Peyer's patch (tissue), 4 donors: ENCODE data around the gene GPR78. TPM values are rescaled to one million over a fixed set of nuclear protein-coding genes. Genes with fewer than 3 reads are reported as not detected.

Experiments used
- DNase-seq, 3 donors: peaks; one replicate each; pipeline ENCODE4 v3.0.0-alpha.2; 2017 to 2019
- H3K27ac ChIP-seq, 4 donors: fragments of 200-600 bp; sonication (generic); one replicate each; pipeline ENCODE4 v1.5.1; 2016 to 2019
- H3K27me3 ChIP-seq, 2 donors: fragments of 200-600 bp; sonication (generic); one replicate each; pipeline ENCODE4 v1.5.1; 2019
- H3K36me3 ChIP-seq, 3 donors: fragments of 200-600 bp; sonication (generic); one replicate each; pipeline ENCODE4 v1.5.1; 2016 to 2019
- H3K4me1 ChIP-seq, 4 donors: fragments of 200-600 bp; sonication (generic); one replicate each; pipeline ENCODE4 v1.5.1; 2016 to 2019
- H3K4me3 ChIP-seq, 4 donors: fragments of 200-600 bp; sonication (generic); 1 replicate in 3 of 4; 2 replicates in 1 of 4; pipeline ENCODE4 v1.5.1; 2016 to 2019; ENCODE audit warnings: mild to moderate bottlenecking in 1 of 4
- H3K9me3 ChIP-seq, 4 donors: fragments of 200-600 bp; sonication (generic); one replicate each; pipeline ENCODE4 v1.5.1; 2016 to 2019; ENCODE audit warnings: mild to moderate bottlenecking in 1 of 4
- CTCF ChIP-seq, 6 experiments: fragments of 450-650 bp in 4 of 6; fragments of 200-600 bp in 2 of 6; sonication (generic) in 1 of 6; IDR thresholded peaks; one replicate each; pipeline ENCODE4 v1.5.1; 2017 to 2019; ENCODE audit warnings: antibody characterized with exemption in 6 of 6, mild to moderate bottlenecking in 3 of 6, moderate library complexity in 1 of 6
- POLR2A ChIP-seq, 2 donors: fragments of 450-650 bp; IDR thresholded peaks; one replicate each; pipeline ENCODE4 v1.5.1; 2017; ENCODE audit warnings: antibody characterized with exemption in 2 of 2, mild to moderate bottlenecking in 2 of 2, moderate library complexity in 2 of 2
- total RNA-seq, 4 donors: library from RNA; depleted of rRNA; stranded (reverse); fragments of >200 nt; gene quantifications; one replicate each; pipeline ENCODE4 v1.1.0, GENCODE V29; 2016

GPR78 gene
- total RNA-seq, 4 donors from 2014 or later: not detected

GRCh38 chr4:8543623-8544022 lies 36.6 kb upstream of the GPR78 start:
- Histone ChIP-seq H3K36me3 (no peaks in the 10 kb centered on the region), H3K27me3 (no peaks in the 10 kb centered on the region), H3K4me1 (no peaks in the 10 kb centered on the region), H3K27ac (no peak overlapping the region), H3K4me3 (no peak overlapping the region), H3K9me3 (no peaks in the 10 kb centered on the region)
- no peak for DNase-seq
- TF ChIP-seq POLR2A (IDR thresholded peaks at IDR 0.05): no peak
- TF ChIP-seq CTCF (IDR thresholded peaks at IDR 0.05): no peak

- Histone ChIP-seq H3K27me3 (no peaks in the 10 kb centered on the region), H3K4me3 (no peak overlapping the region), H3K9me3 (no peaks in the 10 kb centered on the region), H3K27ac (no peak overlapping the region), H3K4me1 (no peaks in the 10 kb centered on the region), H3K36me3 (no peaks in the 10 kb centered on the region)
- no peak for TF ChIP-seq CTCF (IDR thresholded peaks at IDR 0.05)
- TF ChIP-seq POLR2A (IDR thresholded peaks at IDR 0.05): no peak
- DNase-seq: no peak
Measured at GRCh38 chr4:8544282-8544681, 35.9 kb upstream of the GPR78 start.

- H3K4me1 ChIP-seq: no peaks in the 10 kb centered on the region
- H3K4me3 ChIP-seq: no peak overlapping the region
- peak in 1 of 3 donors; percentile 40 for DNase-seq
- H3K36me3 ChIP-seq: no peaks in the 10 kb centered on the region
- no peaks in the 10 kb centered on the region for H3K9me3 ChIP-seq
- no peaks in the 10 kb centered on the region for H3K27me3 ChIP-seq
- H3K27ac ChIP-seq: no peak overlapping the region
- TF ChIP-seq POLR2A (IDR thresholded peaks at IDR 0.05): no peak
- no peak for TF ChIP-seq CTCF (IDR thresholded peaks at IDR 0.05)
Measured at GRCh38 chr4:8544741-8545438, 35.3 kb upstream of the GPR78 start.

- no peak overlapping the region for H3K4me3 ChIP-seq
- DNase-seq: peak in 2 of 3 donors; percentile 19 to 28
- H3K9me3 ChIP-seq: no peaks in the 10 kb centered on the region
- H3K27me3 ChIP-seq: no peaks in the 10 kb centered on the region
- H3K4me1 ChIP-seq: no peaks in the 10 kb centered on the region
- TF ChIP-seq CTCF (IDR thresholded peaks at IDR 0.05): no peak
- no peak for TF ChIP-seq POLR2A (IDR thresholded peaks at IDR 0.05)
- H3K36me3 ChIP-seq: no peaks in the 10 kb centered on the region
- H3K27ac ChIP-seq: no peak overlapping the region
Measured at GRCh38 chr4:8545439-8545765, 34.8 kb upstream of the GPR78 start.

GRCh38 chr4:8546766-8547107 lies 33.5 kb upstream of the GPR78 start:
- H3K36me3 ChIP-seq: no peaks in the 10 kb centered on the region
- no peak for DNase-seq

More at GRCh38 chr4:8546766-8547107, 33.5 kb upstream of the GPR78 start:
- no peaks in the 10 kb centered on the region for H3K9me3 ChIP-seq
- TF ChIP-seq POLR2A (IDR thresholded peaks at IDR 0.05): no peak
- no peak for TF ChIP-seq CTCF (IDR thresholded peaks at IDR 0.05)
- H3K27ac ChIP-seq: no peak overlapping the region
- H3K4me1 ChIP-seq: no peaks in the 10 kb centered on the region
- no peak overlapping the region for H3K4me3 ChIP-seq
- no peaks in the 10 kb centered on the region for H3K27me3 ChIP-seq
